Cardiac muscle cell (in vitro differentiated cells and primary cell): ENCODE data around the gene CGNL1. TPM values are rescaled to one million over a fixed set of nuclear protein-coding genes. Genes with fewer than 3 reads are reported as not detected.

Experiments
- DNase-seq, 2 donors: peaks; one replicate each; pipeline versions ENCODE4 v3.0.0 to v3.0.0-alpha.2; 2010 to 2017; ENCODE audit warnings: low read depth in 1 of 2, low spot score in 1 of 2
- H3K27ac ChIP-seq: fragments of 200-600 bp; sonication (generic); 2 replicates; pipeline ENCODE4 v1.5.1; 2016
- H3K27me3 ChIP-seq: fragments of 200-600 bp; sonication (generic); 2 replicates; pipeline ENCODE4 v1.6.0; 2016; ENCODE audit warnings: control low read depth
- H3K36me3 ChIP-seq: fragments of 200-600 bp; sonication (generic); 2 replicates; pipeline ENCODE4 v1.5.1; 2016; ENCODE audit warnings: control low read depth
- H3K4me1 ChIP-seq: fragments of 200-600 bp; sonication (generic); 2 replicates; pipeline ENCODE4 v1.8.1; 2017; ENCODE audit warnings: low read depth, mild to moderate bottlenecking, mixed run types
- H3K4me3 ChIP-seq: fragments of 200-600 bp; sonication (generic); 2 replicates; pipeline ENCODE4 v1.5.1; 2016; ENCODE audit warnings: mild to moderate bottlenecking
- H3K9me3 ChIP-seq: fragments of 200-600 bp; sonication (generic); 2 replicates; pipeline ENCODE4 v1.5.1; 2017; ENCODE audit warnings: low read depth, mild to moderate bottlenecking, control low read depth
- CTCF ChIP-seq: IDR thresholded peaks from 2 replicates; pipeline ENCODE4 v1.5.1; 2012; ENCODE audit warnings: low read depth, mild to moderate bottlenecking, low read length
- polyA plus RNA-seq: library from polyadenylated mRNA; unstranded; fragments of >200 nt; fragmentation: Nextera tagmentation; extraction: Ambion mirVana; gene quantifications from 2 replicates; pipeline ENCODE4 v1.2.1, GENCODE V29; 2016
- total RNA-seq: library from RNA; depleted of rRNA; stranded (reverse); fragments of >200 nt; gene quantifications from 2 replicates; pipeline ENCODE4 v1.2.3, GENCODE V29; 2016

Gene CGNL1
- total and polyA plus RNA-seq, 2 experiments from 2014 or later = 62.9 to 134 TPM

GRCh38 chr15:57442335-57442734, 66.0 kb downstream of the CGNL1 start:
- Histone ChIP-seq H3K27me3 (no peaks in the 10 kb centered on the region), H3K9me3 (no peaks in the 10 kb centered on the region), H3K4me1 (peaks cover 63% of the 10 kb centered on the region), H3K4me3 (no peak overlapping the region), H3K27ac (peak overlapping the region; percentile 94), H3K36me3 (peaks cover 27% of the 10 kb centered on the region)
- no peak for DNase-seq
- no peak for TF ChIP-seq CTCF

- TF ChIP-seq CTCF = no peak
- Histone ChIP-seq H3K9me3 (no peaks in the 10 kb centered on the region), H3K4me1 (peaks cover 64% of the 10 kb centered on the region), H3K36me3 (peaks cover 27% of the 10 kb centered on the region), H3K4me3 (no peak overlapping the region), H3K27me3 (no peaks in the 10 kb centered on the region), H3K27ac (peak overlapping the region; percentile 94)
- DNase-seq = no peak
These were observed 67.2 kb downstream of the CGNL1 start for GRCh38 chr15:57443486-57443885.

- peaks cover 66% of the 10 kb centered on the region for H3K4me1 ChIP-seq
- no peak overlapping the region for H3K4me3 ChIP-seq
- H3K27ac ChIP-seq = peak overlapping the region; percentile 94
- peaks cover 28% of the 10 kb centered on the region for H3K36me3 ChIP-seq
- DNase-seq = peak in 1 of 2 donors; percentile 47
- no peaks in the 10 kb centered on the region for H3K9me3 ChIP-seq
- H3K27me3 ChIP-seq = no peaks in the 10 kb centered on the region
- TF ChIP-seq CTCF = no peak
These were observed 68.7 kb downstream of the CGNL1 start for GRCh38 chr15:57444877-57445513.

- peak in 1 of 2 donors; percentile 64 for DNase-seq
- no peak overlapping the region for H3K4me3 ChIP-seq
- no peaks in the 10 kb centered on the region for H3K27me3 ChIP-seq
- TF ChIP-seq CTCF = no peak
- peak overlapping the region; percentile 94 for H3K27ac ChIP-seq
- no peaks in the 10 kb centered on the region for H3K9me3 ChIP-seq
- H3K36me3 ChIP-seq = peaks cover 36% of the 10 kb centered on the region
- H3K4me1 ChIP-seq = peaks cover 57% of the 10 kb centered on the region
These were observed 69.6 kb downstream of the CGNL1 start for GRCh38 chr15:57445872-57446271.

- Histone ChIP-seq H3K4me3 (no peak overlapping the region), H3K27ac (no peak overlapping the region), H3K27me3 (no peaks in the 10 kb centered on the region), H3K9me3 (no peaks in the 10 kb centered on the region), H3K36me3 (peaks cover 36% of the 10 kb centered on the region), H3K4me1 (peaks cover 52% of the 10 kb centered on the region)
- DNase-seq = no peak
- no peak for TF ChIP-seq CTCF
These were observed 70.1 kb downstream of the CGNL1 start for GRCh38 chr15:57446393-57446792.
